Measurements from ENCODE around the gene TBC1D22A.

The TBC1D22A gene

DNA sequence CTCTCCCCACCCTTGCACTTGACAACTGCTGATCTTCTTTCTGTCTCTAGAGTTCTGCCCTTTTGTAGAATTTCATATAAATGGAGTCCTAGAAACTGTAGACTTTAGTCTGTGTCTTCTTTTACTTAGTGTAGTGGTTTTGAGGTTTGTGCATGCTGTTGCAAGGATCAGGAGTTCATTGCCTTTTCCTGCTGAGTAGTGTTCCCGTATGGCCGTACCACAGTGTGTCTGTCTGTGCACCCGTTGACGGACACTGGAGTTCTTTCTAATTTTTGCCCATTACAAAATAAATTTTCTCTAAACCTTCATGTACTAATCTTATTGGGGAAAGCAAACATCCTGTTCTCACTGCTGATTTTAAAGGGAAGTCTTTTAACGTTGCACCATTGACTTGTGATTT, 138.1 kb downstream of the TBC1D22A start:
- TF ChIP-seq, protein P1, sequence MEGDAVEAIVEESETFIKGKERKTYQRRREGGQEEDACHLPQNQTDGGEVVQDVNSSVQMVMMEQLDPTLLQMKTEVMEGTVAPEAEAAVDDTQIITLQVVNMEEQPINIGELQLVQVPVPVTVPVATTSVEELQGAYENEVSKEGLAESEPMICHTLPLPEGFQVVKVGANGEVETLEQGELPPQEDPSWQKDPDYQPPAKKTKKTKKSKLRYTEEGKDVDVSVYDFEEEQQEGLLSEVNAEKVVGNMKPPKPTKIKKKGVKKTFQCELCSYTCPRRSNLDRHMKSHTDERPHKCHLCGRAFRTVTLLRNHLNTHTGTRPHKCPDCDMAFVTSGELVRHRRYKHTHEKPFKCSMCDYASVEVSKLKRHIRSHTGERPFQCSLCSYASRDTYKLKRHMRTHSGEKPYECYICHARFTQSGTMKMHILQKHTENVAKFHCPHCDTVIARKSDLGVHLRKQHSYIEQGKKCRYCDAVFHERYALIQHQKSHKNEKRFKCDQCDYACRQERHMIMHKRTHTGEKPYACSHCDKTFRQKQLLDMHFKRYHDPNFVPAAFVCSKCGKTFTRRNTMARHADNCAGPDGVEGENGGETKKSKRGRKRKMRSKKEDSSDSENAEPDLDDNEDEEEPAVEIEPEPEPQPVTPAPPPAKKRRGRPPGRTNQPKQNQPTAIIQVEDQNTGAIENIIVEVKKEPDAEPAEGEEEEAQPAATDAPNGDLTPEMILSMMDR (IDR thresholded peaks at IDR 0.05; ENCODE audit: insufficient read depth, low read depth, low read length, missing control alignments), result no peak
- H3K4me3 ChIP-seq (ENCODE audit: low read length), result no peak overlapping the region
- DNase-seq (ENCODE audit: low read depth), result no peak

DNA sequence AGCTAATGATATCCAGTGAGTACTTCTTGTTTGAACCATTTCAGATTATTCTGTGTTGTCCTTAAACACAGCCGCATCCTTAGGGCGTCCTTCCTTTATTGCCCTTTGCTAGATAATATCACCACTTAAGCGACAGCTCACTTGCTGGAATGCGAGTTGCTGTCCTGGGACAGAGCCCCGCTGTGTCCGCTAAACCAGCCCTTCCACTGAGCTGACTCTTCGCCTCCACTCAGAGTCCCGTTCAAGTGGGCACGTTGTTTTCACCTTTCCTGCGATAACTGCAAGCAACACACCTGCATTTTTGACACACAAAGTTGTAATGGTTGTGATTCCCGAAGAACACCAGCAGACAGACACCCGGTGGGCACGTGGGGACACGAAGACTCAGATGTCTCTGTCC, 140.0 kb downstream of the TBC1D22A start:
- TF ChIP-seq, protein P1 (IDR thresholded peaks at IDR 0.05; ENCODE audit: insufficient read depth, low read depth, low read length, missing control alignments), result no peak
- DNase-seq (ENCODE audit: low read depth), result no peak
- no peak overlapping the region for H3K4me3 ChIP-seq (ENCODE audit: low read length)

DNA sequence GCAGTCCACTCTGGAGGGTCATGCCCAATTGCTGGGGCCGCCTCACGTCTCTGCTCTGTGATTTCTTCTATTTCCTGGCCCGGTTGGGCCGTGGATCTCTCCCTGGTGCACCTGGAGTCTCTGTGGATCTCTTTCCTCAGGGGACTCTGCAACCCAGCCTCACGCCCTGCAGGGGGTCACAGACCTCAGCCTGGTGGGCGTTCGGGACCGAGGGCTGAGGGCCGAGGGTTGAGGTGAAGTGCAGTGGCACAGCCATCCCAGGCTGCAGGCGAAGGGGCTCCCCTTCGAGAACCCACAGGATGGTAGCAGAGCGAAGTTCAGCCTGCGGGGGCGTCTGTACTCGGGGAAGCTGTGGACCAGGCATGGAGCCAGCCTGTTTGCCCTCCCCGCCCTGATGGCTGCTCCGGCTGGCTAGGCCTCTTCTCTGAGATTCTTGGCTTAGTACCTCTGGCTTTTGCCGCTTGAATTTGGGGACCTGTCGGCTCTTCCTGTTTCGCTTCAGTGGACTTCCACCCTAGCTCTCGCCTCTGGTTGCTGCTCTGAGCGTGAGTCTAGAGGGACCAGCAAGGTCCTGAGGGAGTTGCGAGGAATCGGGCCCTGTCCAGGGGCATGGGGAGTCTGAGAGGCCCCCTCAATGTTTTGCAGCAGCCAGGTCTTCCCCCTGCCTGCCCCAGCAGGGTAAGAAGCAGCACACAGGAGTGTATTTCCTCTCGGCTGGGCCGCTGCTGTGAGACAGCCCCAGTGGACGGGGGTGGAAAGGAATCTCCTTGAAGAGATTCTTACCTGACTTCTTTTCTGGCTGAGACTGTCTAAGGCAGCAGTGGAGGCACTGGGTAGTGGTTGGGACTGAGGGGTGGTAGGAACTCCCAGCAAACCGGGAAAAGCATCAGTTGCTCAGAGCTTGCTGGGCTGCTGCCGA, 140.8 kb downstream of the TBC1D22A start:
- no peak overlapping the region for H3K4me3 ChIP-seq (ENCODE audit: low read length)
- DNase-seq (ENCODE audit: low read depth), result no peak
- TF ChIP-seq, protein P1 (IDR thresholded peaks at IDR 0.05; ENCODE audit: insufficient read depth, low read depth, low read length, missing control alignments), result no peak

DNA sequence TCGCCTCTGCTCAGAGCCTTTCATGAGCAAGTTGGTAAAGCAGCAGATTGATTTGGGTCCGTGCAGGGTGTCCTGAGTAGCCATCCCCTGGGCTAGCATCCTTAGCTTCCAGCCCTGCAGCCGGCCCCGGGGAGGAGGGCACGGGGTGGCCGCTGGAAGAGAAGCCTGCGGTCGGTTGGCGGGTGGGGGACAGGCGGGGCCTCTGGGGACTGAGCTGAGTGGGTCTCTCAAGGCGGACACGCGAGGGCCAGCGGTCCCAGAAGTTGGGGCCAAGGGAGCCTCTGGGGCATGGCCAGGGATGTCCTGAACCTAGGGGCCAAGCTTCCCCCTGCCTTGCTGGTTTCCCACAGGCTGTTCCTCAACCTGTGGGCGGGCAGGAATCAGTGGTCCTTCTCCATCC, 143.0 kb downstream of the TBC1D22A start:
- TF ChIP-seq, protein P1 (IDR thresholded peaks at IDR 0.05; ENCODE audit: insufficient read depth, low read depth, low read length, missing control alignments), result no peak
- no peak overlapping the region for H3K4me3 ChIP-seq (ENCODE audit: low read length)
- DNase-seq (ENCODE audit: low read depth), result no peak

DNA sequence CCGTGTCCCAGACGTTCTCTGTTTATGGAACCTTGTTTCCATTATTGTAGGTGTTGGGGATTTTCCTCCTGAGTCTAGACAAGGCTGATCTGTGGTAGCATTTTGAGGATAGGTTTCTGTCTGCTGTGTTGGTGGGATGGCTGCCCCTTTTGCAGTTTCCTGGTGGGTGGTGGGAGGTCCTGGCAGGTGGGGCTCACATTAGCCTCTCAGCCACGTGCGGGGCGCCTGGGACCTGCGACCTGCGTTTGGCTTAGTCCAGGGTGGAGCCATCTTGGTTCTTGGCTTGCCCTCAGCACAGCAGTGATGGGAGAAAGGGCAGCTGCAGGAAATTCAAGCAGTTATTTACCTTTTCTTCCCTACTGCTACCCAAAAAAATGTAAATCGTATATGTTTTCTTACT, 143.4 kb downstream of the TBC1D22A start:
- no peak overlapping the region for H3K4me3 ChIP-seq (ENCODE audit: low read length)
- no peak for DNase-seq (ENCODE audit: low read depth)
- TF ChIP-seq, protein P1 (IDR thresholded peaks at IDR 0.05; ENCODE audit: insufficient read depth, low read depth, low read length, missing control alignments), result no peak

DNA sequence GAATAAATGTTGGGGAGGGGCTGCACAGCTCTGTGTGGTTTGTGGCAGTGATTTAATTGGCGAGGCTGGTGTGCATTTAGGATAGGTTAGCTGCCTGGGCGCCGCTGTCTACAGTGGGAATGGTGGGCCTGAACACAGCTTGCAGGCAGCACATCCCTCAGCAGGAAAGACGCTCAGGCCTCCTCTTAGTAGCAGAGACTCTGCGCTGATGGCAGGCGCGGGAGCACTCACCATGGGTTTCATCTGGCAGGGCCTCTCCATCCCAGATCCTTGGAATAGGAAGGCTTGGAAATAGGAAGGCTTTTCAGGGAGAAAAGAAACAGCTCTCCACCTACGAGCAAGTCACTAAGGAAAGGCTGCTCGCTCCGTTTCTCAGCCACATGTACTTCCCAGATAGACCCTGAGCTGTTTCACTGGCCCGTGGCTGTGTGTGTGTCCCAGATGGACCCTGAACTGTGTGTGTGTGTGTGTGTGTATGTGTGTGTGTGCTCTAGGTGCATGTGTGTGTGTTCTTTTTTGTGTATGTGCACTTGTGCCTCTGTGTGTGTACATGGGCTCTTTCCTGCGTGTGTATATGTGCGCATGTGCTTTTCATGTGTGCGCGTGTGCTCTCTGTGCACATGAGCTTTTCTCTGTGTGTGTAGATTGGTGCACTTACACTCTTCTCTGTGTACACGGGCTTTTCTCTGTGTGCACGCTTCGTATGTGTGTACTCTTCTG, 144.0 kb downstream of the TBC1D22A start:
- TF ChIP-seq, protein P1 (IDR thresholded peaks at IDR 0.05; ENCODE audit: insufficient read depth, low read depth, low read length, missing control alignments), result no peak
- DNase-seq (ENCODE audit: low read depth), result no peak

More for the DNA sequence above, 144.0 kb downstream of the TBC1D22A start:
- no peak overlapping the region for H3K4me3 ChIP-seq (ENCODE audit: low read length)

All from epithelial cell of esophagus (primary cell).